GM18907 (cell line): ENCODE data around the gene RARG.

Experiments used
- ATAC-seq: cut with Tn5 transposase; IDR thresholded peaks from one replicate; pipeline ENCODE4 v1.9.1; 2021; ENCODE audit warnings: mild to moderate bottlenecking, moderate library complexity; ENCODE audit not compliant: unreplicated experiment

The RARG gene

GRCh38 chr12:53224061-53224896, 7.7 kb downstream of the RARG start:
- no peak for ATAC-seq

GRCh38 chr12:53223389-53224060, 8.5 kb downstream of the RARG start:
- ATAC-seq: no peak

GRCh38 chr12:53222806-53223261, 9.2 kb downstream of the RARG start:
- ATAC-seq: no peak

GRCh38 chr12:53222170-53222721, 9.8 kb downstream of the RARG start:
- no peak for ATAC-seq

GRCh38 chr12:53221203-53222080, 10.6 kb downstream of the RARG start:
- peak; percentile 27 for ATAC-seq

GRCh38 chr12:53220694-53221202, 11.3 kb downstream of the RARG start:
- peak; percentile 52 for ATAC-seq

- peak; percentile 40 for ATAC-seq
Measured at GRCh38 chr12:53219956-53220693, 11.9 kb downstream of the RARG start.

GRCh38 chr12:53219292-53219955, 12.6 kb downstream of the RARG start:
- ATAC-seq: peak; percentile 6

- ATAC-seq: no peak
Measured at GRCh38 chr12:53218551-53219291, 13.3 kb downstream of the RARG start.

- ATAC-seq: no peak
Measured at GRCh38 chr12:53217931-53218307, 14.1 kb downstream of the RARG start.

- no peak for ATAC-seq
Measured at GRCh38 chr12:53217051-53217930, 14.7 kb downstream of the RARG start.

GRCh38 chr12:53215497-53215896, 16.5 kb downstream of the RARG start:
- ATAC-seq: no peak

- no peak for ATAC-seq
Measured at GRCh38 chr12:53214687-53215455, 17.1 kb downstream of the RARG start.

- no peak for ATAC-seq
Measured at GRCh38 chr12:53214221-53214620, 17.8 kb downstream of the RARG start.

- ATAC-seq: no peak
Measured at GRCh38 chr12:53213348-53213747, 18.7 kb downstream of the RARG start.

- no peak for ATAC-seq
Measured at GRCh38 chr12:53212931-53213330, 19.1 kb downstream of the RARG start.
